Measurements from ENCODE around the gene PTPRCAP.
A peak's percentile ranks its signal among the peaks of the same experiment; 100 is the strongest.
"Not testable (repeated sequence)": the region's sequence is repeated elsewhere in the genome, so short reads cannot be mapped to it uniquely, and the experiment has no call there.

Gene PTPRCAP

DNA sequence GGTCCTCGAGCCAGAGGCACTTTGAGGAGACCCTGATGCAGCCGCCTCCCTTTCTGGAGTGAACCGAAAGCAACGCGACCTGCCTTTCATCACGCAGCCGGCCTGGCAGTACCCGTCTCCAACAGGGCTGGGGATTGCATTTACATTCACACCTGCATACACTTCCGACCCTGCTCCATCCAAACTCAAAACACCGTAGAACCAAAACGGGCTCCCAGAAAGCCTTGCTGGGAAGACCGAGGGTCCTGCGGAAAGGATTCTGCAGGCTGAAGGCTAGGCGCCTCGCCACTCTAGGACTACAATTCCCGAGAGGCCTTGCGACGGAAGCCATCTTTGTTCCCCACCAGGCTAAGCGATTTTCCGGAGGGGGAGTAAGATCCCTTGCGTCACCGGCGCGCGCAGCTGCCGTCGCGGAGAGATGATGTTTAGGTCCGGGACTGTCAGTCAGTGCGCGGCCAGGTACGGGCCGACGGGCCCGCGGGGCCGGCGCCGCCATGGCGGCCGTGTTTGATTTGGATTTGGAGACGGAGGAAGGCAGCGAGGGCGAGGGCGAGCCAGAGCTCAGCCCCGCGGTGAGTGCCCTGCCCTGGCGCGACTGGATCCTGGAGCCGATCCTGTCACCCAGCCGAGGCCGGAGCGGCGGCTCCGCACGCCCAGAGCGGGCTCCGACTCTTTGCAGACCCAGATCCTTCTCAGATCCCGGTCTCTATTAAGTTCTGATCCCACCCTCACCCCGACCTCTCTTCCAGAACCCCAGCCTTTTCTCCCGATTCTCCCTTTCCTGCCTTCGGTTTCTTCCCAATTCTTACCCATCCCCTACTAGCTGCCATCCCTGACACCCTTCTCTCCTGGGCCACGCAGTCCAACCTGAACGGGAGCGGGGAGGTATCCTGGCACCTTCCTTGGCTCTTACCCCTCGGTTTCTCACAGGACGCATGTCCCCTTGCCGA lies 9.2 kb downstream of the PTPRCAP start, which contains the start of gene RPS6KB2:
TSS of gene RPS6KB2 (plus strand) at position 443 of the 950 bp plus-strand sequence. CDS start at position 495, 52 bp downstream.
- Histone ChIP-seq H3K4me3 (ENCODE audit: low read depth in 1 of 2, low read length in 2 of 2) (peak within 1 kb of the TSS; percentile 77 to 92), H3K9ac (ENCODE audit: low read length) (peak within 1 kb of the TSS; percentile 98), H3K27ac (ENCODE audit: low read depth, low read length) (peak within 1 kb of the TSS; percentile 79), H3K27me3 (ENCODE audit: control insufficient read depth in 1 of 2, insufficient read depth in 2 of 2, low read length in 2 of 2) (no peaks in the 10 kb centered on the region), H3K9me3 (ENCODE audit: low read length) (no peaks in the 10 kb centered on the region), H3K36me3 (ENCODE audit: insufficient read depth, low read length) (peaks cover 32% of the 10 kb centered on the region), H3K4me1 (ENCODE audit: insufficient read depth, low read length) (peaks cover 17% of the 10 kb centered on the region)

DNA sequence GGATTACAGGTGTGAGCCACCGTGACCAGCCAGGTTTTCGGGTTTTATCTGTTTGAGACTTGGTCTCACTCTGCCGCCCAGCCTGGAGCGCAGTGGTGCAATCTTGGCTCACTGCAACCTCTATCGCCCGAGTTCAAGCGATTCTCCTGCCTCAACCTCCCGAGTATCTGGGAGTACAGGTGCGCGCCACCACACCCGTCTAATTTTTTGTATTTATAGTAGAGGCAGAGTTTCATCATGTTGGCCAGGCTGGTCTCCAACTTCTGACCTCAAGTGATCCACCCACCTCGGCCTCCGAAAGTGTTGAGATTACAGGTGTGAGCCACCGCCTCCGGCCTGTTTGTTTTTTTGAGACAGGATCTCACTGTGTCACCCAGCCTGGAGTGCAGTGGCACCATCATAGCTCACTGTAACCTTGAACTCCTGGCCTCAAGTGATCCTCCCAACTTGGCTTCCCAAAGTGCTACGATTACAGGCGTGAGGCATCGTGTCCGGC lies 10.1 kb downstream of the PTPRCAP start:
- Histone ChIP-seq H3K27ac (ENCODE audit: low read depth, low read length) (peak overlapping the region; percentile 79), H3K4me1 (ENCODE audit: insufficient read depth, low read length) (peaks cover 17% of the 10 kb centered on the region), H3K4me3 (ENCODE audit: low read depth in 1 of 2, low read length in 2 of 2) (peak overlapping the region in 1 of 2 donors; percentile 92), H3K36me3 (ENCODE audit: insufficient read depth, low read length) (peaks cover 23% of the 10 kb centered on the region), H3K9ac (ENCODE audit: low read length) (peak overlapping the region; percentile 98)
- not testable (repeated sequence) for H3K27me3 ChIP-seq (ENCODE audit: control insufficient read depth in 1 of 2, insufficient read depth in 2 of 2, low read length in 2 of 2); H3K9me3 ChIP-seq (ENCODE audit: low read length)

DNA sequence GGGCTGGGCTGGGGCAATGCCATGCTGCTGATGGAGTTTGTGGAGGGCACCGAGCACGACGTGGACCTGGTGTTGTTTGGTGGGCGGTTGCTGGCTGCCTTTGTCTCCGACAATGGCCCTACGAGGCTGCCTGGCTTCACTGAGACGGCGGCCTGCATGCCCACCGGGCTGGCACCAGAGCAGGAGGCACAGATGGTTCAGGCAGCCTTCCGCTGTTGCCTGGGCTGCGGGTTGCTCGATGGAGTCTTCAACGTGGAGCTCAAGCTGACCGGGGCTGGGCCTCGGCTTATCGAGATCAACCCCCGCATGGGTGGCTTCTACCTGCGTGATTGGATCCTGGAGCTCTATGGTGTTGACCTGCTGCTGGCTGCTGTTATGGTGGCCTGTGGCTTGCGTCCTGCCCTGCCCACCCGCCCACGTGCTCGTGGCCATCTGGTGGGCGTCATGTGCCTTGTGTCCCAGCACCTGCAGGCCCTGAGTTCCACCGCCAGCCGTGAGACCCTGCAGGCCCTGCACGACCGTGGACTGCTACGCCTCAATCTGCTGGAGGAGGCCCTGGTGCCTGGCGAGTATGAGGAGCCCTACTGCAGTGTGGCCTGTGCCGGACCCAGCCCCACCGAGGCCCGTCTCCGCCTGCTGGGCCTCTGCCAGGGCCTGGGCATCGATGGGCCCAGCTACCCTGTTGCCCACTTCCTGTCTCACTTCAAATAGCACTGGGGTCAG lies 13.4 kb downstream of the PTPRCAP start:
- H3K27me3 ChIP-seq (ENCODE audit: control insufficient read depth in 1 of 2, insufficient read depth in 2 of 2, low read length in 2 of 2): no peaks in the 10 kb centered on the region
- peaks cover 19% of the 10 kb centered on the region for H3K4me1 ChIP-seq (ENCODE audit: insufficient read depth, low read length)
- no peaks in the 10 kb centered on the region for H3K36me3 ChIP-seq (ENCODE audit: insufficient read depth, low read length)
- no peak overlapping the region for H3K27ac ChIP-seq (ENCODE audit: low read depth, low read length)
- no peaks in the 10 kb centered on the region for H3K9me3 ChIP-seq (ENCODE audit: low read length)
- no peak overlapping the region for H3K4me3 ChIP-seq (ENCODE audit: low read depth in 1 of 2, low read length in 2 of 2)
- no peak overlapping the region for H3K9ac ChIP-seq (ENCODE audit: low read length)

DNA sequence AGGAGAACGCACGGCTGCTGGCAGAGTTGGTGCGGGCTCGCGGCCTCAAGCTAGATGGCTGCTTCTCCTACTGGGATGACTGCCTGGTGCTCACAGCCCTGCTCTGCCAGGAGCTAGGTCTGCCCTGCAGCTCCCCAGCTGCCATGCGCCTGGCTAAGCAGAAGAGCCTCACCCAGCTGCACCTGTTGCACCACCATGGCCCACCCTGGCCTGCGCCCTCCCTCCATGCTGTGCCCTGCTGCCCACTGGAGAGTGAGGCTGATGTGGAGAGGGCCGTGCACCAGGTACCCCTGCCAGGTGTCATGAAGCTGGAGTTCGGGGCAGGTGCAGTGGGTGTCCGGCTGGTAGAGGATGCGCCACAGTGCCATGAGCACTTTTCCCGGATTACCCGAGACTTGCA lies 14.0 kb downstream of the PTPRCAP start:
- no peak overlapping the region for H3K27ac ChIP-seq (ENCODE audit: low read depth, low read length)

DNA sequence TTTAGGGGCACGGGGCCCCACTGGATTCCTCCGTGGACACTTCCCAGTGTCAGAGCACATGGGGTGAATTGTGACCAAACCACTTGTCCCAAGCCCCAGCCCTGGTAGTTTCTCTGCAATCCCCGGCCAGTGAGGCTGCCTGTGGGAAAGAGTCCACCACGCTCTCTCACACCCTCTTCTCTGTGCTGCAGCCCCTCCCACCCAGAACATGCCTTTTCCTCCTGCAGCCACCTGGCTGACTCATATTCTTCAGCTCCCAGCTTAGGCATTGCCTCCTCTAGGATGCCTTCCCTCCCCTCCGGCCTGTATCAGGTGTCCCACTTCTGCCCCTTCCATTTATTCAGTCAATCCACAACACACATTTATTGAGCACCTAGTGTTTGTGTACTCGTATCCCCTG lies 14.6 kb downstream of the PTPRCAP start:
- Histone ChIP-seq H3K4me3 (ENCODE audit: low read depth in 1 of 2, low read length in 2 of 2) (no peak overlapping the region), H3K9me3 (ENCODE audit: low read length) (no peaks in the 10 kb centered on the region), H3K36me3 (ENCODE audit: insufficient read depth, low read length) (no peaks in the 10 kb centered on the region), H3K27me3 (ENCODE audit: control insufficient read depth in 1 of 2, insufficient read depth in 2 of 2, low read length in 2 of 2) (no peaks in the 10 kb centered on the region), H3K9ac (ENCODE audit: low read length) (no peak overlapping the region), H3K27ac (ENCODE audit: low read depth, low read length) (no peak overlapping the region), H3K4me1 (ENCODE audit: insufficient read depth, low read length) (peaks cover 14% of the 10 kb centered on the region)

More for the DNA sequence above, 14.0 kb downstream of the PTPRCAP start:
- Histone ChIP-seq H3K9ac (ENCODE audit: low read length) (no peak overlapping the region), H3K4me3 (ENCODE audit: low read depth in 1 of 2, low read length in 2 of 2) (no peak overlapping the region), H3K27me3 (ENCODE audit: control insufficient read depth in 1 of 2, insufficient read depth in 2 of 2, low read length in 2 of 2) (no peaks in the 10 kb centered on the region), H3K4me1 (ENCODE audit: insufficient read depth, low read length) (peaks cover 14% of the 10 kb centered on the region), H3K9me3 (ENCODE audit: low read length) (no peaks in the 10 kb centered on the region), H3K36me3 (ENCODE audit: insufficient read depth, low read length) (no peaks in the 10 kb centered on the region)

DNA sequence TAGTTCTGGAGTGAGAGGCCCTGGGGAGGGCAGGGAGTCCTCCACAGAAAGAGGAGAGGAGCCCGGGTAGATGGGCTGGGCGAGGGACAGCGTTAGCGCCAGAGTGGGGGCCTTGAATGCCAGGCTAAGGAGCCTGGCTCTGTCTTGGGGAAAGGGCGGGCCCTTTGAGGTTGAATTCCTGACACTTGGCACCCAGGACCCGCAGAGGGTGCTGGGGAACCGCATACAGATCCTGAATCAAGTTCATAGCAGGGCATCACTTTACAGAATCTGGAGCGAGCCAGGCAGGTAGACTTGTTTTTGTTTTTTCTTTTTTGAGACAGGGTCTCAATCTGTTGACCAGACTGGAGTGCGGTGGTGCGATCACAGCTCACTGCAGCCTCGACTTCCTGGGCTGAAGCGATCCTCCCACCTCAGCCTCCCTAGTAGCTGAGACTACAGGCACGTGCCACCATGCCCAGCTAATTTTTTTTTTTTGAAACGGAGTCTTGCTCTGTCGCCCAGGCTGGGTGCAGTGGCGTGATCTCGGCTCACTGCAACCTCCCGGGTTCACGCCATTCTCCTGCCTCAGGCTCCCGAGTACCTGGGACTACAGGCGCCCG lies 16.0 kb downstream of the PTPRCAP start:
- Histone ChIP-seq H3K4me3 (ENCODE audit: low read depth in 1 of 2, low read length in 2 of 2) (peak overlapping the region in 1 of 2 donors; percentile 41), H3K27ac (ENCODE audit: low read depth, low read length) (peak overlapping the region; percentile 86), H3K4me1 (ENCODE audit: insufficient read depth, low read length) (peaks cover 10% of the 10 kb centered on the region), H3K9me3 (ENCODE audit: low read length) (no peaks in the 10 kb centered on the region), H3K36me3 (ENCODE audit: insufficient read depth, low read length) (no peaks in the 10 kb centered on the region), H3K9ac (ENCODE audit: low read length) (no peak overlapping the region), H3K27me3 (ENCODE audit: control insufficient read depth in 1 of 2, insufficient read depth in 2 of 2, low read length in 2 of 2) (no peaks in the 10 kb centered on the region)

DNA sequence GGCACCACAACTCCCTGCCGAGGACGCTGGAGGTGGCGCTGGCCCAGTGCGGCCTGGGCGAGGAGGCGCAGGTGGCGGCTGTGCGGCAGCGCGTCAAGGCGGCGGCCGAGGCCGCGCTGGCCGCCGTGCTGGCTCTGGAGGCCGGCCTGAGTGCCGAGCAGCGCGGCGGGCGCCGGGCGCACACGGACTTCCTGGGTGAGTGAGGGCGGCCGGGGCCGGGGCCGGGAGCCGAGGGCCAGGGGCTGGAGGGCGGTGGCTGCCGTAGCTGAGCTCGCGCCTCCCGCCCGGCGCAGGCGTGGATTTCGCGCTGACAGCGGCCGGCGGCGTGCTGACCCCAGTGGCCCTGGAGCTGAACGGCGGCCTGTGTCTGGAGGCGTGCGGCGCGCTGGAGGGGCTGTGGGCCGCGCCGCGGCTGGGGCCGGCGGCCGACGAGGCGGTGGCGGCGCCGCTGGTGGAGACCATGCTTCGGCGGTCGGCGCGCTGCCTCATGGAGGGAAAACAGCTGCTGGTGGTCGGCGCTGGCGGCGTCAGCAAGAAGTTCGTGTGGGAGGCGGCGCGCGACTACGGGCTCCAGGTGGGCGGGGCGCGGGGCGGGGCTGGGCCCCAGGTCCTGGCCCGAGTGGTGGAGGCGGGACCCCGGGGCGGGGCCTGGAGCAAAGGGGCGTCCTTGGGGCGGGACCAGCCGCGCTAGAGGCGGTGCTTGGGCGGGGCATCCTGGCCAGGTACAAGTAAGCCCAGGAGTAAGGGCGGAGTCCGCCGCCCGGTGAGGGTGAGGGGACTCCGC lies 16.6 kb downstream of the PTPRCAP start:
- H3K9me3 ChIP-seq (ENCODE audit: low read length): no peaks in the 10 kb centered on the region
- no peaks in the 10 kb centered on the region for H3K36me3 ChIP-seq (ENCODE audit: insufficient read depth, low read length)
- no peaks in the 10 kb centered on the region for H3K27me3 ChIP-seq (ENCODE audit: control insufficient read depth in 1 of 2, insufficient read depth in 2 of 2, low read length in 2 of 2)
- peaks cover 13% of the 10 kb centered on the region for H3K4me1 ChIP-seq (ENCODE audit: insufficient read depth, low read length)
- peak overlapping the region; percentile 41 to 57 for H3K4me3 ChIP-seq (ENCODE audit: low read depth in 1 of 2, low read length in 2 of 2)
- peak overlapping the region; percentile 86 for H3K27ac ChIP-seq (ENCODE audit: low read depth, low read length)
- H3K9ac ChIP-seq (ENCODE audit: low read length): no peak overlapping the region

DNA sequence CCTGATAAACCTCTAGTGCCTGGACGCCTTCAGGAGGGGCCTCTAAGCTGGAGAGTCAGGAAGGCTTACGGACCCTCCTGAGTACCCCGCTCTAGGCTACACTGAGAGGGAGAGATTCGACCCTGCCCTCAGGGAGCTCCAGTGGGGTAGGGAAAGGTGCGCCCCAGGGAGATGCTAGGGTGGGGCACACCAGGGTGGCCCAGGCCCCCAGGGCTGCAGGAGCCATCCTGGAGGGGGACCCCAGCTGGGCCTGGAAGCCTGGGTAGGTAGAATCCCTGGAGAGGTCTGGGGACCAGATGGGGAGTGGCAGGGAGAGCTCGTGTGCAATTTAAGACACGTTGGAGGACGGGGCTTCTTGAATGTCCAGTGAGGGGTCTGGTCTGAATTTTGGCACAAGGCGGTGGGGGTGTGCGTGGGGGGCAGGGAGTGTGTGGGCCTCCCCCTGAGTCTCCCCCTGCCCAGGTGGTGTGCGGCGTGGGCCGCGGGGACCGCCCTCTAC lies 17.3 kb downstream of the PTPRCAP start:
- Histone ChIP-seq H3K9me3 (ENCODE audit: low read length) (no peaks in the 10 kb centered on the region), H3K27ac (ENCODE audit: low read depth, low read length) (peak overlapping the region; percentile 35), H3K36me3 (ENCODE audit: insufficient read depth, low read length) (no peaks in the 10 kb centered on the region), H3K4me1 (ENCODE audit: insufficient read depth, low read length) (peaks cover 13% of the 10 kb centered on the region), H3K9ac (ENCODE audit: low read length) (no peak overlapping the region), H3K27me3 (ENCODE audit: control insufficient read depth in 1 of 2, insufficient read depth in 2 of 2, low read length in 2 of 2) (peaks cover under 1% of the 10 kb centered on the region in 2 donors), H3K4me3 (ENCODE audit: low read depth in 1 of 2, low read length in 2 of 2) (peak overlapping the region; percentile 41 to 57)

DNA sequence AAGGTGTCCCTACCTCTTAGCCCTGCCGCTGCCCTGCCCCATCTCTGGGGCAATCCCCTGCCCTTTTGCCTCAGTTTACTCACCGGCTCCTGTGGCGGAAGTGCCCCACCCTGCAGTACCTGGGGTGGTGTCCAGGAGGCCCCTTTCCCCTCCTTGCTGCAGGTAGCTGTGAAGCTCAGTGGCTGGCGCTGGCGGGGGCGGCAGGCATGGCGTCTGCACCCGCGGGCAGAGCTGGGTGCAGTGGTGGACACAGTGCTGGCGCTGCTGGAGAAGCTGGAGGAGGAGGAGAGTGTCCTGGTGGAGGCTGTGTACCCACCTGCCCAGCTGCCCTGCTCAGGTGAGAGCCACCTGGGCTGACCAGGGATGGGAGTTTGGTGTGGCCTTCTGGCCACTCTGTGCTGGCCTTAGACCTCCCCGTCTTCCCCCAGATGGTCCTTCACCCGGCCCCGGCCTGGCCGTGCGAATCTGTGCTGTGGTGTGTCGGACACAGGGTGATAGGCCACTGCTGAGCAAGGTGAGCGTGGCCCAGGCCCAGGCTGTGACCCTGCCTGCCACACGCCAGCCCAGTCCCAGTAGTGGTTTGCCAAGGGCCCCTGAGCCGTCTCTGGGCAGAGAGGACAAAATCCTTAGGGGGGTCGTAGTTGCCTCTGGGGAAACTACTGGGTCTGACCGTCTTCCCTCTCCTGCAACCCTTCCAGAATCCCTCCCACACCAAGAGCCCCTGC lies 18.0 kb downstream of the PTPRCAP start:
- no peaks in the 10 kb centered on the region for H3K36me3 ChIP-seq (ENCODE audit: insufficient read depth, low read length)
- H3K4me3 ChIP-seq (ENCODE audit: low read depth in 1 of 2, low read length in 2 of 2): no peak overlapping the region
- H3K9me3 ChIP-seq (ENCODE audit: low read length): no peaks in the 10 kb centered on the region
- peaks cover 4 to 6% of the 10 kb centered on the region in 2 donors for H3K27me3 ChIP-seq (ENCODE audit: control insufficient read depth in 1 of 2, insufficient read depth in 2 of 2, low read length in 2 of 2)
- no peak overlapping the region for H3K9ac ChIP-seq (ENCODE audit: low read length)
- H3K4me1 ChIP-seq (ENCODE audit: insufficient read depth, low read length): peaks cover 13% of the 10 kb centered on the region
- H3K27ac ChIP-seq (ENCODE audit: low read depth, low read length): no peak overlapping the region

Data from muscle layer of colon (tissue), 2 donors.